ENCODE measurements around the gene HEXA. TPM values are rescaled to one million over a fixed set of nuclear protein-coding genes. Genes with fewer than 3 reads are reported as not detected.

The HEXA gene
- total and polyA plus RNA-seq, 2 donors (not counting 1 experiment from before 2014, with no cell fraction given) = 151 to 182 TPM

DNA sequence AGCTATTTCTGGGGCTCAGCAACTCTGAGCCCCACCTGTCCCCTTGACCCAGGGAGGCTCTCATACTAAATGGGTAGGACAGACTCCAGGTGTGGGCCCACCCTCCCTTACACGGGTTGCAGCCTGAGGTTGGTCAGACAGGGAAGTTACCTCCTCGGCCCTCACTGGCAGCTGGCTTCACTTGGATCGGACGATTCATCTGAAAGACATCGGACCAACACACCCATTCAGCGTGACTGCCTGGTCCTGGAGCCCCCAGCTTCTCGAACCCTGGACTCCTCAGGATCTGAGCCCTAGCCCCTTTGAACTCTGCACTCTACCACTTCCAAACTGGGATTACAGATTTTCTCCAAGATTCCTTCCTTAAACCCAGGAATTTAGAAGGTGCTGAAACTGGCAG lies 71.2 kb downstream of the HEXA start:
- Histone ChIP-seq H4K20me1 (ENCODE audit: control insufficient read depth, insufficient read depth, low read length, poor library complexity, severe bottlenecking) (no peaks in the 10 kb centered on the region), H3K79me2 (ENCODE audit: control insufficient read depth, insufficient read depth, low read length) (no peaks in the 10 kb centered on the region), H3K9ac (ENCODE audit: low read length) (no peak overlapping the region), H3K27me3 (replicated peaks in 1 of 4; ENCODE audit: control extremely low read depth in 1 of 4, control insufficient read depth in 3 of 4, insufficient read depth in 4 of 4, low read length in 3 of 4) (no peaks in the 10 kb centered on the region), H3K36me3 (replicated peaks in 1 of 2; ENCODE audit: control extremely low read depth in 1 of 2, control insufficient read depth in 1 of 2, extremely low read depth in 1 of 2, insufficient read depth in 2 of 2, low read length in 1 of 2) (no peaks in the 10 kb centered on the region), H3K4me2 (replicated peaks; ENCODE audit: low read depth, low read length, poor library complexity, severe bottlenecking) (no peak overlapping the region), H3K9me3 (ENCODE audit: control extremely low read depth in 1 of 3, control insufficient read depth in 2 of 3, insufficient read depth in 1 of 3, low read length in 2 of 3) (no peaks in the 10 kb centered on the region), H3K27ac (ENCODE audit: low read length in 2 of 2) (no peak overlapping the region), H2AFZ (ENCODE audit: insufficient read depth, low read depth, low read length, poor library complexity, severe bottlenecking) (no peak overlapping the region), H3K4me1 (ENCODE audit: control insufficient read depth in 2 of 2, insufficient read depth in 2 of 2, low read length in 2 of 2) (peaks cover 0 to 3% of the 10 kb centered on the region in 2 donors), H3K4me3 (ENCODE audit: control extremely low read depth in 1 of 5, extremely low read depth in 1 of 5, insufficient read depth in 1 of 5, low read depth in 2 of 5, low read length in 4 of 5) (no peak overlapping the region)
- H3K4me3 Mint-ChIP-seq = no peak overlapping the region
- CTCF ChIA-PET = interaction anchor here (0.5 kb wide), 1 partner anchor 762 kb away, joined by 5 read pairs; no protein-coding TSS in a partner anchor
- no peaks in the 10 kb centered on the region for H3K9me3 Mint-ChIP-seq (ENCODE audit: insufficient read depth)
- WGBS (ENCODE audit: insufficient coverage) = 100% methylated on average over 6 of the region's 7 CpGs
- ATAC-seq (ENCODE audit: low read depth) (no peak), DNase-seq (no peak)
- POLR2A ChIA-PET = no interaction called here
- TF ChIP-seq, protein P1, sequence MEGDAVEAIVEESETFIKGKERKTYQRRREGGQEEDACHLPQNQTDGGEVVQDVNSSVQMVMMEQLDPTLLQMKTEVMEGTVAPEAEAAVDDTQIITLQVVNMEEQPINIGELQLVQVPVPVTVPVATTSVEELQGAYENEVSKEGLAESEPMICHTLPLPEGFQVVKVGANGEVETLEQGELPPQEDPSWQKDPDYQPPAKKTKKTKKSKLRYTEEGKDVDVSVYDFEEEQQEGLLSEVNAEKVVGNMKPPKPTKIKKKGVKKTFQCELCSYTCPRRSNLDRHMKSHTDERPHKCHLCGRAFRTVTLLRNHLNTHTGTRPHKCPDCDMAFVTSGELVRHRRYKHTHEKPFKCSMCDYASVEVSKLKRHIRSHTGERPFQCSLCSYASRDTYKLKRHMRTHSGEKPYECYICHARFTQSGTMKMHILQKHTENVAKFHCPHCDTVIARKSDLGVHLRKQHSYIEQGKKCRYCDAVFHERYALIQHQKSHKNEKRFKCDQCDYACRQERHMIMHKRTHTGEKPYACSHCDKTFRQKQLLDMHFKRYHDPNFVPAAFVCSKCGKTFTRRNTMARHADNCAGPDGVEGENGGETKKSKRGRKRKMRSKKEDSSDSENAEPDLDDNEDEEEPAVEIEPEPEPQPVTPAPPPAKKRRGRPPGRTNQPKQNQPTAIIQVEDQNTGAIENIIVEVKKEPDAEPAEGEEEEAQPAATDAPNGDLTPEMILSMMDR (IDR thresholded peaks at IDR 0.05) = no peak
- no peak for TF ChIP-seq EZH2 (IDR thresholded peaks at IDR 0.05; ENCODE audit: borderline replicate concordance, insufficient read depth, low read depth, low read length, poor library complexity, severe bottlenecking)
- no peaks in the 10 kb centered on the region for H3K27me3 Mint-ChIP-seq
- intact Hi-C loops (cut with micrococcal nuclease) = no loop called here
- H3K27ac Mint-ChIP-seq = no peak overlapping the region
- H3K4me1 Mint-ChIP-seq = peaks cover 3% of the 10 kb centered on the region

DNA sequence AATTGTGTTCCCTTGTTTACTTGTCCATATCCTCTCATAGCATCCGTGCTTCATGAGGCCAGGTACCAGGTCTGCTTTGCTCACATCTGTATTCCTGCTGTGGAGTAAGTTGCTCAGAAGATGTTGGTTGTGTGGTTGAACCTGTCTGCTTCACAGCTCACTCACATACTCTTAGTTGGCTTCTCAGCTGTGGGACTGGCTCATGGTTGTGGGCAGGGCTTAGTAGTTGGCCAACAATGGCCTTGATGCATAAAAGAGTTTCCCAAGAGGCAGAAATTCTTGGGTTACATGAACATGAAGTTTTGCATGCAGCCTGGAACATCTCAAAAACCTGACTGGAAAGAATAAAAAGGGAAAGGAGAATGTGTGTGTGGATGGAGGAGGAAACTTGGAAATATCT lies 72.9 kb downstream of the HEXA start:
- Histone ChIP-seq H3K4me3 (ENCODE audit: control extremely low read depth in 1 of 5, extremely low read depth in 1 of 5, insufficient read depth in 1 of 5, low read depth in 2 of 5, low read length in 4 of 5) (no peak overlapping the region), H3K4me1 (ENCODE audit: control insufficient read depth in 2 of 2, insufficient read depth in 2 of 2, low read length in 2 of 2) (peaks cover 0 to 3% of the 10 kb centered on the region in 2 donors), H3K79me2 (ENCODE audit: control insufficient read depth, insufficient read depth, low read length) (no peaks in the 10 kb centered on the region), H3K27me3 (replicated peaks in 1 of 4; ENCODE audit: control extremely low read depth in 1 of 4, control insufficient read depth in 3 of 4, insufficient read depth in 4 of 4, low read length in 3 of 4) (no peaks in the 10 kb centered on the region), H2AFZ (ENCODE audit: insufficient read depth, low read depth, low read length, poor library complexity, severe bottlenecking) (no peak overlapping the region), H3K9me3 (ENCODE audit: control extremely low read depth in 1 of 3, control insufficient read depth in 2 of 3, insufficient read depth in 1 of 3, low read length in 2 of 3) (no peaks in the 10 kb centered on the region), H3K27ac (ENCODE audit: low read length in 2 of 2) (no peak overlapping the region), H3K9ac (ENCODE audit: low read length) (no peak overlapping the region), H3K4me2 (replicated peaks; ENCODE audit: low read depth, low read length, poor library complexity, severe bottlenecking) (no peak overlapping the region), H3K36me3 (replicated peaks in 1 of 2; ENCODE audit: control extremely low read depth in 1 of 2, control insufficient read depth in 1 of 2, extremely low read depth in 1 of 2, insufficient read depth in 2 of 2, low read length in 1 of 2) (no peaks in the 10 kb centered on the region), H4K20me1 (ENCODE audit: control insufficient read depth, insufficient read depth, low read length, poor library complexity, severe bottlenecking) (no peaks in the 10 kb centered on the region)
- DNase-seq (no peak), ATAC-seq (ENCODE audit: low read depth) (no peak)
- H3K27me3 Mint-ChIP-seq = no peaks in the 10 kb centered on the region
- no peak overlapping the region for H3K4me3 Mint-ChIP-seq
- H3K27ac Mint-ChIP-seq = no peak overlapping the region
- TF ChIP-seq, protein P1 (IDR thresholded peaks at IDR 0.05) = no peak
- no peak for TF ChIP-seq EZH2 (IDR thresholded peaks at IDR 0.05; ENCODE audit: borderline replicate concordance, insufficient read depth, low read depth, low read length, poor library complexity, severe bottlenecking)
- no CpG with 5 or more reads among the region's 1 CpG for WGBS (ENCODE audit: insufficient coverage)
- ChIA-PET POLR2A (no interaction called here), CTCF (no interaction called here)
- H3K9me3 Mint-ChIP-seq (ENCODE audit: insufficient read depth) = no peaks in the 10 kb centered on the region
- peaks cover 3% of the 10 kb centered on the region for H3K4me1 Mint-ChIP-seq
- intact Hi-C loops (cut with micrococcal nuclease) = no loop called here

Other genes starting within 250 kb of the HEXA start
- not detected in 2 replicates for gene GRAMD2A, start 178.2 kb downstream of the HEXA start, total RNA-seq
- not detected in 2 replicates for gene GRAMD2A, start 178.2 kb downstream of the HEXA start, polyA plus RNA-seq
- gene PKM, start 144.8 kb downstream of the HEXA start, total RNA-seq = 306 and 323 TPM in 2 replicates
- gene PKM, start 144.8 kb downstream of the HEXA start, polyA plus RNA-seq = 179 and 180 TPM in 2 replicates
- gene PARP6, start 103.5 kb downstream of the HEXA start, total RNA-seq = 118 and 130 TPM in 2 replicates
- gene PARP6, start 103.5 kb downstream of the HEXA start, polyA plus RNA-seq = 134 and 138 TPM in 2 replicates
- 4.3 and 5.3 TPM in 2 replicates for gene CELF6, start 55.9 kb downstream of the HEXA start, total RNA-seq
- gene CELF6, start 55.9 kb downstream of the HEXA start, polyA plus RNA-seq = 8.5 and 13.0 TPM in 2 replicates
- gene TMEM202, start 22.3 kb upstream of the HEXA start, total RNA-seq = not detected in 2 replicates
- gene TMEM202, start 22.3 kb upstream of the HEXA start, polyA plus RNA-seq = not detected in 2 replicates
- gene ARIH1, start 98.3 kb upstream of the HEXA start, total RNA-seq = 199 and 227 TPM in 2 replicates
- 27.9 and 45.1 TPM in 2 replicates for gene ARIH1, start 98.3 kb upstream of the HEXA start, polyA plus RNA-seq